ENCODE data around the gene COX4I1. TPM values are rescaled to one million over a fixed set of nuclear protein-coding genes. Genes with fewer than 3 reads are reported as not detected.

Gene COX4I1
- total and polyA plus RNA-seq, 9 of the 15 experiments (the other 6 are each of a cell fraction or from before 2014, with no cell fraction given) = 651 to 2,356 (median 1,032) TPM

GRCh38 chr16:85816159-85816558 is 16.7 kb downstream of the COX4I1 start:
- H3K4me3 ChIP-seq = no peak overlapping the region
- H3K36me3 ChIP-seq (ENCODE audit: control insufficient read depth, insufficient read depth, low read length) = no peaks in the 10 kb centered on the region
- intact Hi-C loops (cut with micrococcal nuclease) = no loop called here
- DNase-seq (ENCODE audit: extremely low read depth in 1 of 4, low spot score in 3 of 4) (no peak), ATAC-seq (no peak), FAIRE-seq (no peak)
- peaks cover 0 to 6% of the 10 kb centered on the region in 2 experiments; a peak in 1 of 5 replicates for H3K4me1 ChIP-seq (replicated peaks in 1 of 2; ENCODE audit: control insufficient read depth in 2 of 2, insufficient read depth in 2 of 2, low read length in 2 of 2)
- H3K9me1 ChIP-seq (ENCODE audit: control insufficient read depth, insufficient read depth, low read length) = no peaks in the 10 kb centered on the region
- CTCF ChIA-PET (ENCODE audit: low intra/inter-chr PET ratio) = interaction anchor here (0.7 kb wide), 1 partner anchor 200 kb away, joined by 3 read pairs; no protein-coding TSS in a partner anchor
- H3K27ac ChIP-seq (ENCODE audit: extremely low read depth, low read depth, low read length) = no peak overlapping the region
- no TSS peak for BruUV-seq (replicated peaks)
- TF ChIP-seq ZNF717 (CRISPR knock-in tag; IDR thresholded peaks at IDR 0.05) = no peak
- TF ChIP-seq TAL1 (IDR thresholded peaks at IDR 0.05) = no peak
- TF ChIP-seq E2F1 (CRISPR knock-in tag; IDR thresholded peaks at IDR 0.05) = no peak
- no peak for TF ChIP-seq TSHZ1 (CRISPR knock-in tag; IDR thresholded peaks at IDR 0.05)
- no peak for TF ChIP-seq ATF4 (CRISPR knock-in tag; IDR thresholded peaks at IDR 0.05)
- no peak for TF ChIP-seq MCM2 (IDR thresholded peaks at IDR 0.05; ENCODE audit: low read depth)
- TF ChIP-seq SIN3B (IDR thresholded peaks at IDR 0.05; ENCODE audit: low read depth) = no peak
- TF ChIP-seq ZNF175 (CRISPR knock-in tag; IDR thresholded peaks at IDR 0.05; ENCODE audit: low read depth) = no peak
- TF ChIP-seq FIP1L1 (IDR thresholded peaks at IDR 0.05; ENCODE audit: low read depth, low read length, poor library complexity, severe bottlenecking) = no peak
- TF ChIP-seq ARID3A (IDR thresholded peaks at IDR 0.05; ENCODE audit: borderline replicate concordance, low read depth, low read length) = no peak
- no peak for TF ChIP-seq CCAR2 (IDR thresholded peaks at IDR 0.05; ENCODE audit: low read depth, low read length)
- TF ChIP-seq POLR2AphosphoS5 (IDR thresholded peaks at IDR 0.05; ENCODE audit: control insufficient read depth, insufficient read depth, low read depth, low read length) = no peak
- no peaks in the 10 kb centered on the region for H3K9me3 ChIP-seq (replicated peaks; ENCODE audit: control insufficient read depth, insufficient read depth, low read depth, low read length)
- peaks cover 11% of the 10 kb centered on the region for H4K20me1 ChIP-seq (replicated peaks; ENCODE audit: control insufficient read depth, insufficient read depth, low read length)
- in situ Hi-C loops (cut with MboI) = no loop called here
- H2AFZ ChIP-seq (ENCODE audit: low read depth, low read length) = no peak overlapping the region
- no peaks in the 10 kb centered on the region for H3K79me2 ChIP-seq (ENCODE audit: control insufficient read depth, insufficient read depth, low read length)
- no peak overlapping the region for H3K4me2 ChIP-seq (ENCODE audit: insufficient read depth, low read length)
- peaks cover 35 to 55% of the 10 kb centered on the region in 2 experiments; a peak in 4 of 5 replicates for H3K27me3 ChIP-seq (ENCODE audit: control insufficient read depth in 2 of 2, insufficient read depth in 2 of 2, low read length in 2 of 2)
- POLR2A ChIA-PET = interaction anchor here (0.7 kb wide), 1 partner anchor 33 kb away, joined by 3 read pairs; no protein-coding TSS in a partner anchor
- WGBS (ENCODE audit: insufficient coverage, low coverage, missing lambda C conversion rate) = 25% methylated on average over 14 of the region's 14 CpGs
- no peak overlapping the region for H3K9ac ChIP-seq (ENCODE audit: insufficient read depth in 1 of 2, low read depth in 2 of 2, low read length in 2 of 2)
